ENCODE results near the gene KIF5A.

DNA sequence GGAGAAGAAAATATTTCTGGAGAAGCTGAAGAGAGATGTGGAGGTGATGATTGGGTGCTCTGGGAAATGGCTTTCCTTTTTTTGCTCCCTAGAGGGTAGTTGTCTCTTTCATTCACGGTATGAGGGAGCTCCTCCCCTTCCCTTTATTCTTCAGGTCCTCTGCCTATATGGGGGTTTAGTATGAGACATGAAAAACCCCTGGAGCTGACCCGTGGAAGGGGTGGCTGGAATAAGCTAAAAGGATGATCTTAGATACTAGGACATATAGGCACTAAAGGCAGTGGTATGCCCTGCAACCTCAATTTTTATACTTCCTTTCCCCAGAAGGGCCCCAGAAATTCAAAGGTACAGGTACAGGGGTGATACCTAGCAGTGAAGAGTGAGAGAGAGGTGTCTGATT is 50.6 kb downstream of the KIF5A start:
- TF ChIP-seq, protein P1, sequence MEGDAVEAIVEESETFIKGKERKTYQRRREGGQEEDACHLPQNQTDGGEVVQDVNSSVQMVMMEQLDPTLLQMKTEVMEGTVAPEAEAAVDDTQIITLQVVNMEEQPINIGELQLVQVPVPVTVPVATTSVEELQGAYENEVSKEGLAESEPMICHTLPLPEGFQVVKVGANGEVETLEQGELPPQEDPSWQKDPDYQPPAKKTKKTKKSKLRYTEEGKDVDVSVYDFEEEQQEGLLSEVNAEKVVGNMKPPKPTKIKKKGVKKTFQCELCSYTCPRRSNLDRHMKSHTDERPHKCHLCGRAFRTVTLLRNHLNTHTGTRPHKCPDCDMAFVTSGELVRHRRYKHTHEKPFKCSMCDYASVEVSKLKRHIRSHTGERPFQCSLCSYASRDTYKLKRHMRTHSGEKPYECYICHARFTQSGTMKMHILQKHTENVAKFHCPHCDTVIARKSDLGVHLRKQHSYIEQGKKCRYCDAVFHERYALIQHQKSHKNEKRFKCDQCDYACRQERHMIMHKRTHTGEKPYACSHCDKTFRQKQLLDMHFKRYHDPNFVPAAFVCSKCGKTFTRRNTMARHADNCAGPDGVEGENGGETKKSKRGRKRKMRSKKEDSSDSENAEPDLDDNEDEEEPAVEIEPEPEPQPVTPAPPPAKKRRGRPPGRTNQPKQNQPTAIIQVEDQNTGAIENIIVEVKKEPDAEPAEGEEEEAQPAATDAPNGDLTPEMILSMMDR (conservative IDR thresholded peaks at IDR 0.05; ENCODE audit: low read length) = no peak
- TF ChIP-seq EZH2phosphoT487 (IDR thresholded peaks at IDR 0.05; ENCODE audit: borderline replicate concordance) = no peak

All from Loucy (cell line).